GM18520 (cell line): ENCODE results near the gene ZFYVE19.

Source experiments
- ATAC-seq: cut with Tn5 transposase; IDR thresholded peaks from one replicate; pipeline ENCODE4 v1.9.1; 2021; ENCODE audit not compliant: unreplicated experiment

The ZFYVE19 gene

DNA sequence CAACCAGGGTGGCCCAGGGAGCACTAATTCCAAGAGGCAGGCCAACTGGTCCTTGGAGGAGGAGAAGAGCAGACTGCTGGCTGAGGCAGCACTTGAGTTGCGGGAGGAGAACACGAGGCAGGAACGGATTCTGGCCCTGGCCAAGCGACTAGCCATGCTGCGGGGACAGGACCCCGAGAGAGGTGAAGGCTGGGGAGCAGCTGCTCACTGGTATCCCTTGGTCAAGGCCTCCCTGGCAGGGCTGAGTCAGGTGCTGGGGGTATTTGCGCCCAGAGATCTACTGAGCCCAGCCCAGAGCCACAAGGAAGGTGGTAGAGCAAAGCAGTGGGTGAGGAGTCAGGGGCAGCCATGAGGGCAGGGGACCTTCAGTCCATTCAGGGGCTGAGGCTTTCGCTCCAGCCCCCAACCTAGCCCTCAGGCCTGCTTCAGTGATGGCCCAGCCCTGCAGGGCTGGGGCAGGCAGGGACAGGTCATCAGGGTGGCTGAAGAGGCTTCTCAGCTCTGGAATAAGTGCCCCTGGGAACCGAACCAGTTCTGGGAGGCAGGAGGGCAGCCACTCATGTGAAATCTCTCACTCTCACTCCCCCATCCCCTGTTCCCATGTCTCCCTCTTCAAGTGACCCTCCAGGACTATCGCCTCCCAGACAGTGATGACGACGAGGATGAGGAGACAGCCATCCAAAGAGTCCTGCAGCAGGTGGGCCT is 6.0 kb downstream of the ZFYVE19 start:
- ATAC-seq, result no peak

DNA sequence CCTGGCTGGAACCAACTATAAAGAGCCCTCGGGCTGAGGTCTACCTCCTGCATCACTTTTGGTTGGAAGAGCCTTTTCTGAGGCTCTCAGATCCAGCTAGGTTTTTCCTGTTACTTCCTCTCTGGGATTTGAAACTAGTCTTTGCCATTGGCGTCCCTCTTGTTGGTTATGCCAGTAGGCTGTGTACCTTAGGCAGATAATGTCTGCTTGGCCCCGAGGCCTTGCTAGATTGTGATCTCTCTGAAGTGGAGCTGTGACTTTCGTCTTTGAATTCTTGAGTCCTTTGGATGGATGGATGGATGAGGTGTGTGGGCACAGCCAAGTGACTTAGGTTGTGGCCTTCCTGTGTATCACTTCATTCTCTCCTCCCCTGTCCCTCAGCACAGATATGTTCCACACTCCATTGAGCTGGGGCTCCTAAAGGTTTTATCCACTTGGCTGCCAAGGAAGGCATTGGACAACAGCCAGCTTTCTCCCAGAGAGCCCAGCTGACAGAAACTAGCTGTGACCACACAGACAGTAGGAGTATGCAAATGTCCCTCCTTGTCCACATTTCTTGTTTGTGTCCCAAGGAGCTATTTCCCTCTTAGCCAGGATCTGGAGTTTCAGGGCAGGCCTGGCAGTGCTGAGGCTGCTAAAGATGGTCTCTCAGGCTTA is 8.3 kb downstream of the ZFYVE19 start:
- no peak for ATAC-seq

DNA sequence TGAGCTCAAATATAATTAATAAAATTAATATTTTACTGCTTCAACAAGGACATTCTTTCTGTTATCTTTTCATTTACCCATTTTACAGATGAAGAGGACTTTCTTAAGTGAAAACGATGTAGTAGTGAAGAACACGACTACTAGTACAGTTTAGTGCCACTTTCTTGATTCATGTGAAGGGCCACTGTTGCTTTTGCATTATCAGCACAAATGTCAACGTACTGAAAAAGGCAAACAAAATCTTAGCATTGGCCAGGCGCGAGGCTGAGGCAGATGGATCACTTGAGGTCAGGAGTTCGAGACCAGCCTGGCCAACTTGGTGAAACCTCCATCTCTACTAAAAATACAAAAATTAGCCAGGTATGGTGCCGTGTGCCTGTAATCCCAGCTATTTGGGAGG is 12.2 kb downstream of the ZFYVE19 start:
- ATAC-seq, result no peak

DNA sequence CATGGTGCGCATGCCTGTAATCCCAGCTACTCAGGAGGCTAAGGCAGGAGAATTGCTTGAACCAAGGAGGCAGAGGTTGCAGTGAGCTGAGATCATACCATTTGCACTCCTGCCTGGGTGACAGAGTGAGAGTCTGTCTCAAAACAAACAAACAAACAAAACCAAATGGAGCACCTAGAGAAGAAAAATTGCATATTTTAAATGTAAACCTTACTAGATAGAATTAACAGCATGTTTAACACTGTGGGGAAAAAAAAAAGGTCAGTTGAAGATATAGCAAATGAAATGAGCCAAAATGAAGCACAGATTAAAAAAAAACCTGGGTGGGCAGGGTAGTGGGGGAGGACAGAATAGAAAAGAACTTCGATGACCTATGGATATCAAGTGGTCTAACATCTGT is 14.3 kb downstream of the ZFYVE19 start:
- no peak for ATAC-seq

DNA sequence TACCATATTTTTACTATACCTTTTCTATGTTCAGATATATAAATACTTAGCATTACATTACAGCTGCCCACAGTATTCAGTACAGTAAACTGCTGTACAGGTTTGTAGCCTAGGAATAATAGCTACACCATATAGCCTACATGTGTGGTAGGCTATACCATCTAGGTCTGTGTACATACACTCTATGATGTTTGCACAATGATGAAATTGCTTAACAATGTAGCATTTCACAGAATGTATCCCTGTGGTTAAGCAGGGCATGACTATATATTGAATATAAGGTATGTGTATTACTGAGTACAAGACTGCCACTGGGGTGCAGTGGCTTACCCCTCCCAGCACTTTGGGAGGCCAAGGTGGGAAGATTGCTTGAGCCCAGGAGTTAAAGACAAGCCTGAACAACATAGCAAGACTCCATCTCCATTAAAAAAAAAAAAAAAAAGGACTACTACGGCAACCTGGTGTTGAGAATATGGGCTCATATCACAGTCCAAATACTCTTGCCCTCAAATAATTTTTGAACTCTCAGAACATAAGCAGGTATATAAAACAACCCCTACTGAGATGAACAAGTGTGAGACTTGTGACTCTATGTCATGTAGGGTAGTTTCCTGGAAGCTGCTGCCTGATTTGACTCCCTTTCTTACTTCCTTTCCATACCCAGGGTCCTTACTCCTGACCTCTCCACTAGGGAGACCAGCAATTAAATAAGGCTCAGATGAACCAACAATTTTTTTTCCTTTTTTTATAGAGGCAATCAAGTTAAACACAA is 16.9 kb downstream of the ZFYVE19 start:
- no peak for ATAC-seq

DNA sequence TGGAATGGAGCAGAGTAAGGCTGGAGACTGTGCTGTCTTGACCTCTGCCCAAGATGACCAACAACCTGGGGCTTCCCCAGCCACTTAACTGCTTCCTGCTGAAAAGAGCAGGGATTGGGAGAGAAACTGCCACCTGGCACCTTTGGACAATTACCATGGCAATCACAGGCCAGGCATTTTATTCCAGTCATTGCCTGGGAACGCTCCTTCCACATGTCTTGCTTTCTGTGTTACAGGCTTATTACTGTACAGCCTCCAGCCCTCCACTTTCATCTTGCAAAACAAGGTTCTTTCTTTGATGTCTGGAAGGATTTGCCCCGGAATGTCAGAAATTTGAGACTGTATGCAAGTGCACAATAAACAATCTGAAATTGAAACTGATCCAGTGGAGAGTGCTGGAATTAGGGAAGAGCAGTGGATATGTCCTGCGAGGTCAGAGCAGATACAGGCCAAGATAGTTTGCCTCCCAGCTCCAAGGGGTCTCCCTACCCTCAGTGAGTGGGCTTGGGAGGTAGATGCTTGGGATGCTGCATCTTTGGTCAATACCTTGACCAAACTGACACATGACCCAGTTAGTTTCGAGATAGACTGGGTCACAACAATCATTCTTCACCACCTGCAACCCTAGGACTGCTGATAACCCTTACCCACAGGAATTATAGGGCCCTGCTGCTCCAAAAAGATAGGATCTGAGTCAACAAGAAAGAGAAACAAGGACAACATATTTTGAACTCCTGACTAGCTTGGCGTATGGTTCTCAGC is 19.0 kb downstream of the ZFYVE19 start:
- ATAC-seq, result no peak

DNA sequence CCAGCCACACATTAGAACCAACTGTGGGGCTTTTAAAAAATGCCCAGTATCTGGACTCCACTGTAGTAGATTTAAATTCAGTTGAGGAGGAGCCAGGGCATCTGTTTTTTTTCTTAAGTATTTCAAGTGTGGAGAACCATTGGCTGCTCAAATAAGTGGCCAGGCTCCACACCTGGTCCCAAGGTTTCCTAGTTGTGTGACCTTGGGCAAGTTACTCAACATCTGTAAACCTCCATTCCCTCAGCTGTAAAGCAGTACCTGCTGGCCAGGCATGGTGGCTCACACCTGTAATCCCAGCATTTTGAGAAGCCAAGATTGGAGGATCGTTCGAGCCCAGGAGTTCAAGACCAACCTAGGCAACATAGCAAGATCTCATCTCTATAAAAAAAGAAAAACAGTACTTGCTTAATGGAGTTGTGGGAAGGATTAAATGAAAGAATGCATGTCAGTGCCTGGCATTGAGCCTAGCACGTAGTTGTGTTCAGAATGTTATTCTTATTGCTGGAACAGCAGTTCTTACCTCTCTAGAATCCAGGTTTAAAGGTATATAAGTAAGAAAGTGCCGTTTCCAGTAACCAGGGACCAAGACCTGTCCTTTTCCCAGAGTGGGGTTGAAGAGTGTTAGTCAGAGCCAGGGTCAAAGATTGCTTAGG is 19.7 kb downstream of the ZFYVE19 start:
- ATAC-seq, result no peak

DNA sequence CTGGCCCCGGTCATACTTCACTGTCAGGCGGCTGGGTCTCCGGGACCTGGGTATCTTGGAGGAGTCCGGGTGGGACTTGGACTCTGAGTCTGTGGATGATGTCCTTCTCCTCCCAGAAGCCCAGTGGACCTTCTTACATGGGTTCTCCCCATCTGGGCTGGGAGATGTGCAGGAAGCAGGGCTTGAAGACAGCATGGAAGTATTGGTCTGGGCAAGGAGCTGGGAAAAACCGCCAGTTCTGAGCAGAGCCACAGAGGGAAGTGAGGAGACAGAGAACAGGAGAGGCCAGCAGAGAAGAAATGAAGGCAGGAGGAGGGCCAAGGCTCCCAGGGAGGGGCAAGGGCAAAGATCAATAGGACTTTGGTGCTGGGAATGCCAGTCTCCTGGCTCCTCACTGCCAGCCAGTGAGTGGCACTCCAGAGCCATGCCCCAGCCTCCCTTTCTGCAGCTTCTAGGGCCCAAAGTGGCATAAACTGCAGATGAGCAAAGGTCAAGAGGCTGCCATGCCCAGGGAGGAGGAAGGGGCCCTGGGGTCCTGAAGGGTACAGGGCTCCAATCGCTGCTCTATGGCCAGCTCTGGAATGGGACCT is 21.7 kb downstream of the ZFYVE19 start, which contains the start of gene PPP1R14D:
Gene PPP1R14D (minus strand): TSS at position 262 of the 590 bp plus-strand sequence. CDS start 67 bp downstream, at position 195.
- no peak for ATAC-seq

DNA sequence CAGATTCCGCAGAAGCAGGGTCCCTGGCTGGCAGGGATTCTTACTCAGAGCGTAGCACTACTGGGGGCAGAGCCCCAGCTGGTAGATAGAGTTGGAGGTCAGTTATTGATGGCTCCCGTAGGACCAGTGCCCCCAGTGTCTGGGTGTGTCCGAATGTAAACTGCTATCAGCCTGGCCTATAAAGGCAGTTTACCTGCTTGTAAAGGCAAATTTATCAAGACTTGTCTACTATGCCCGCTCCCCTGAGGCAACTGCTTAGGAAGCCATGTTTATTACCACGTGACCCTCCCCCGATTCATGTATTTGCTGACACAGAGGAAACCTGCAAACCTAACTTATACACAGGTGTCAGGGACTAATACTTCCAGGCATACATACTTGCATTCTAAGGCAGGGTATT is 22.2 kb downstream of the ZFYVE19 start:
- ATAC-seq, result no peak

DNA sequence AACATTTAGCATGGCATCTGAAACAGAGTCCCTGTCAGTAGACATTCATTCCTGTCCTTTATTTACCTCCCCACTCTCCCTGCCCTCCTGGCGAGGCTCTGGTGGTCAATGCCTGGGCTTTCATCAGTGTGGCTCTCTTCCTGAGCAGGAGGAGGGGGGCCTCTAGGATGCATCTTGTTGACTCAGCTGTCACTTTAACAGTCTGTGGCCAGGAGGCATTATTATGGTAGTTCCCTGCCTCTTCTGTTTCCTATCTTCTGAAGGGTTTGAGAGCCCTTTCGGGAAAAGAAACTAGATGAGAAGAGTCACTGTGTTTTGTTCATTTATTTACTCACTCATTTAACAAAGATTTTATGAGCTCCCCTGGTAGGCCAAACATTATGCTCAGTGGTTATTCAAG is 24.0 kb downstream of the ZFYVE19 start:
- no peak for ATAC-seq

DNA sequence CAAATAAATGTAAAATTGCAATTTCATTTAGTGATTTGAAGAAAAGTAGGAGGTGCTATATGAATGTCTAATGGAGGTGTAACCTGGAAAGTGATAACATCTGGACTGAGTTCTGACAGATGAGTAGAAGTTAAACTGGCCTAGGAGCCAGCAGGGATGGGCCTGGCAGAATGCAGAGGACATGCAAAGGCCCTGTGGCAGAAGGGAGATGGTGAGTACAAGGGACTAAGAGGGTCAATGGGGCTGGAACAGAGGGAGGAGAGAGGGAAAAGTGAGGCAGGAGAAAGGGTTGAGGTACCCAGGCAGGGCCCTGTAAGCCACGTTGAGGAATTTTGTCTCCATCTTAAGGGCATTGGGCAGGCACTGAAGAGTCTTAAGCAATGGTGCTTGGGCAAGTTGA is 25.0 kb downstream of the ZFYVE19 start:
- no peak for ATAC-seq

DNA sequence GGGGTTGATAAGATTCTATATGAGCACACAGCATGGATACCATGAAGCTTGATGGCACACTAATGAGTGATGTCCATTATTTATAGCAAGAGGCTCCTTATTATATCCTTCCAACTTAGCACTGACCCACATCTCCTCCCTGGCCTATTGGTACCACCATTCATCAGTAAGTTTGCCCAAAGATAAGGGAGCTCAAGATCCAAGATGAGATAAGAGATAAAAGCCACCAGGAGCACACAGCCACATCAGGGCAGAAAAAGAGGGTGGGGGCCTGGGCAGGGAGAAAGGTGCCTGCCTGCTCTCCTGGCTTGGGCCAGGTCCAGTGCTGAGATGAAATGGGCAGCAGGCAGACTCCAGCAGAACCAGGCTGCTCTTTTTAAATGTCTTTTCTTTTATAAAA is 26.0 kb downstream of the ZFYVE19 start:
- no peak for ATAC-seq

DNA sequence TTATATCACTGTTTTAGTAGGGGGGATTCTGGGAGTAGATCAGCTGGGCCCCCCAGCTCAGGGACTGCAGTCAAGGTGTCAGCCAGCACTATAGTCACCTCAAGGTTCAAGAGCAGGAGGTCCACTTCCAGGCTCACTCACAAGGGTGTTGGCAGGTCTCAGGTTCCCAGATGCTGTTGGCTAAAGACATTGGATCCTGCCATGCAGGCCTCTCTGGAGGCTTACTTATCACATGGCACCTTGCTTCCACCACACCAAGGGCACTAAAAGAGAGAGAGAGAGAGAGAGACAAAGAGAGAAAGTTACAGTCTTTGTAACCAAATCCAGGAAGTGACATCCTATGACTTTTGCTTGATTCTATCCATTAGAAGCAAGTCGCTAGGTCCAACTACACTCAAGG is 29.1 kb downstream of the ZFYVE19 start:
- ATAC-seq, result no peak

DNA sequence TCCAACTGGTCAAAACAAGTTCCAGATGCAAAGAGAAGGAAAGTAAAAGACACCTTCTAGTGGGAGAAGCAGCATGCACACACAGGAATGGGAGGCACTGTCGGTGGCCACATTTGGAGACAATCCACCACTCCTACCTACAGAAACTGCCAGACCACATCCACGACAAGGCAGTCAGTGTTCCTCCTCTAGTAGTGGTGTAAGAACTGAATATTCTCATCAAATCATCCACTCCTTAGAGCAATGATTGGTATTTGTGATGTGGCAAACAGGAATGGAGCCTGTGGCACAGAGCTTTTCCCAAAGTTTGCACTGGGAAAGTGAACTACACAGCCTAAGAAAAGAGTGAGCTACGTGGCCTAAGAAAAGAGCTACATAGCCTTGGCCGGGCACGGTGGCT is 31.9 kb downstream of the ZFYVE19 start:
- ATAC-seq, result no peak

DNA sequence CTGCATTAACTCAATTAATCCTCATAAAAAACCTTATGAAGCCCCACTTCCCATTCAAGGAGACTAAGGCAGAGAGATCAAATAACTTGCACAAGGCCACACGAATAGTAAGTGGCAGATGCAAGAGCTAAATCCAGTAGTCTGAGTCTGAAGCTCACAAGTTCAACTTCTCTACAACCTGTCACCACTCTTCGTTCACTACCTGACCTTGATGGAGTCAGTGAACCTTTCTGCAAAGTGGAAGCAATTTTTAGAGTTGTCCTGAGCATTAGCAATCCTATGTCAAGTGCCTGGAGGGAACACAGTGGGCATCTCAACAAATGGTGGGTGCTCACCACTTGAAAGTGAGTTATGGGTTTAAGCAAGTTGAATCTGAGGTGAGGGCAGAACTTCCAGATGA is 34.9 kb downstream of the ZFYVE19 start:
- ATAC-seq, result no peak

DNA sequence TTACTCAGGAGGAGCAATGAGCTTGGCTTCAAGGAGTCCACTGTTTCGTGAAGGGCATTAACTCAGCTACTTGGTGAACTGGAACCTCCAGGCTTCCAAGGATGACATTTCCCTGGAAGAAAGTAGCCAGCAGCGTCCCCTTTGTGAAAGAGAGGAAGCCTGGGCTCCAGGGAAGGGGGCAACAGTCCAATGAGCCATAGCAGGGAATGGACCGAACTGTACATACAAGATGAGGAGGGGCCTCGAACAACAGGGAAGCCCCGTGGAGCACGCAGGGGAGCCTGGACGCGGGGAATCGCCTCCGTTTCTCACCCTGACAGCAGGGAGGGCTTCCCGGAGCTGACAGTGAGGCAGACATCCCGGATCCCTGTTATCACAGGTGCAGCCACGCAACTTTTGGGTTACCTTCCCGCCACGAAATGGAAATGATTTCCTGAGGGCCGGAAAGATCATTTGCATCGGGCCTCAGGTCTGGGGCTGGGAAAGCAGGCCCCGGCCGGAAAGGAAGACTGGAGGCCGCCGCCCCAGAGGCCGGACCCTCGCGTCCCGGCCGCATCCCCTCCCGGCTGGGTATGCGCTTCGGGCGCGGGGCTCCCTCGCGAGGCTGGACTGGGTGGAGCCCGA is 36.5 kb downstream of the ZFYVE19 start:
- no peak for ATAC-seq

DNA sequence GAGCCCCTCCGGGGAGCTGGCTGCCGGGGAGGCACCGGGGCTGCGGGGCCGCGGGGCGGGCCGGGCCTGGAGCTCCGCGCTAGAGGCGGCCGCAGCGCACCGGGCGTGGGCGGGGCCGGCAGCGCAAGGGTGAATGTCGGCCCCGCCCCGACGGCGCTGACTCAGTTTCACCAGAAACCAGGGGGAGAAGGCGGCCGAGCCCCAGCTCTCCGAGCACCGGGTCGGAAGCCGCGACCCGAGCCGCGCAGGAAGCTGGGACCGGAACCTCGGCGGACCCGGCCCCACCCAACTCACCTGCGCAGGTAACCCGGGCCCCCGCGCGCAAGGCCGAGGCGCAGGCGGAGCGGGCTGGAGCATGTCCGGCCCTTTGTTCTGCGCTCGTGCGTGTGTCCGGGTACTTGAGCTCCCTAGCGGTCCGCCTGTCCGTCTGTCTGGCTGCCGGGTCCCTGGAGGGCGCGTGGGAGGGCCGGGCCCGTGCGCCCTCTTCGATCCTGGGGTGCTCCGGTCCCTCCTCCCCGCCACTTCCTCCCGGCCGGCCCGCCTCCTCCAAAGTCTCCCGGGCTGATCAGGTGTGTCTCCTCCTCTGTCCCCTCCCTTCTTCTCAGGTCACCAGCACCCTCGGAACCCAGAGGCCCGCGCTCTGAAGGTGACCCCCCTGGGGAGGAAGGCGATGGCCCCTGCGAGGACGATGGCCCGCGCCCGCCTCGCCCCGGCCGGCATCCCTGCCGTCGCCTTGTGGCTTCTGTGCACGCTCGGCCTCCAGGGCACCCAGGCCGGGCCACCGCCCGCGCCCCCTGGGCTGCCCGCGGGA is 37.2 kb downstream of the ZFYVE19 start, which contains the start of gene SPINT1:
Gene SPINT1 (plus strand): TSS at position 164 of the 811 bp plus-strand sequence. CDS start 507 bp downstream, at position 671.
- no peak for ATAC-seq

DNA sequence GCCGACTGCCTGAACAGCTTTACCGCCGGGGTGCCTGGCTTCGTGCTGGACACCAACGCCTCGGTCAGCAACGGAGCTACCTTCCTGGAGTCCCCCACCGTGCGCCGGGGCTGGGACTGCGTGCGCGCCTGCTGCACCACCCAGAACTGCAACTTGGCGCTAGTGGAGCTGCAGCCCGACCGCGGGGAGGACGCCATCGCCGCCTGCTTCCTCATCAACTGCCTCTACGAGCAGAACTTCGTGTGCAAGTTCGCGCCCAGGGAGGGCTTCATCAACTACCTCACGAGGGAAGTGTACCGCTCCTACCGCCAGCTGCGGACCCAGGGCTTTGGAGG is 37.8 kb downstream of the ZFYVE19 start:
- no peak for ATAC-seq

DNA sequence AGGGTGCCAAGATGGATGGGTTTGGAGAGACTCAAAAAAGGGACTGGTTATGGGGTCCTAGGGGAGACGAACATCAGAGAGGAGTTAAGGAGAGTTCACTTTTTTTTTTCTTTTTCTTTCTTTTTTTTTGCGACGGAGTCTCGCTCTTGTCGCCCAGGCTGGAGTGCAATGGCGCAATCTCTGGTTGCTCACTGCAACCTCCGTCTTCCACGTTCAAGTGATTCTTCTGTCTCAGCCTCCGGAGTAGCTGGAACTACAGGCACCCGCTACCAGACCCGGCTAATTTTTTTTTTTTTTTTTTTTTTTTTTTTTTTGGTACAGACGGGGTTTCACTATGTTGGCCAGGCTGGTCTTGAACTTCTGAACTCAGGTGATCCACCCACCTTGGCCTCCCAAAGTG is 38.1 kb downstream of the ZFYVE19 start:
- no peak for ATAC-seq
